GM10266 (cell line): ENCODE results near the gene GPR107.

ENCODE experiments used
- DNase-seq: peaks from one replicate; pipeline ENCODE4 v3.0.0; 2012; ENCODE audit errors: extremely low spot score
- CTCF ChIP-seq: IDR thresholded peaks from 2 replicates; pipeline ENCODE4 v1.5.1; 2012; ENCODE audit warnings: mild to moderate bottlenecking, low read depth; ENCODE audit not compliant: control insufficient read depth, insufficient read depth; ENCODE audit errors: missing control alignments

The GPR107 gene

DNA sequence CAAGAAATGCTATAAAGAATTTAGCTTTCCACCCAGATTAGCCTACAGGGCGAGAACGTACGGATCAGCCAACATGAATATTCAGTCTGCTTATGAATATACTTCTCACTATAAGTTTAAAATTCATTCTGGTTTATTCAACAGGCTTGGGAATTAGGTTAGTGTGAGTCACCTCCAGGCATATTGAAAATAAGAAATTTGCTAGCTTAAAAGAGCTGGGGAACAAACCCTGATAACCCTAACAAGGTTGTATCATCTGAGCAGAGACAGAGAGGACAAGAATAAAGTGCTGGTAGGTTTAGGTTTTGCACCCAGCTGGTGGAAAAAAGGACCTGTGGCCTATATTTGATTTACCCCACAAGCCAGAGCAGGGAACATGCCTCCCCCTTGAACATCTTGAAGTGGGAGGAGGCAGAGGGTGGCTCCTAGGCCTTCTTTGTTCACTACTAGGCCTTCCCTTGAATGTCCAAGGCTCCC lies 23.0 kb upstream of the GPR107 start:
- DNase-seq: no peak
- no peak for TF ChIP-seq CTCF

DNA sequence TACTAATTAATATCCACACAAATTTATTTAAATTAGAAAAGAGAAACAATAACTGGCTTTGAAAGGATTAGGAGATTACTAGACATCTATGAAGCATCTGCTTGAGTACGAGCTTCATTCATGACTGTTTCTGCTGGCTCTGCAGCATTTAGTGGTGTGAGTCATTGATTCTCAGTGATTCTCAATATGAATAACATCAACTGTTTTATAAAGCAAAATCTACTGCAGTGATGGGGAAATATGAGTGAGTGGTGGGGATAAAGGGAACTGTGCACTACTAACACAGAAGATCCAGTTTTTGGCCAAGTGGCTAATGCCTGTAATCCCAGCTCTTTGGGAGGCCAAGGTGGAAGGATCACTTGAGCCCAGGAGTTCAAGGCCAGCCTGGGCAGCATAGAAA lies 19.1 kb upstream of the GPR107 start:
- no peak for DNase-seq
- TF ChIP-seq CTCF: no peak

DNA sequence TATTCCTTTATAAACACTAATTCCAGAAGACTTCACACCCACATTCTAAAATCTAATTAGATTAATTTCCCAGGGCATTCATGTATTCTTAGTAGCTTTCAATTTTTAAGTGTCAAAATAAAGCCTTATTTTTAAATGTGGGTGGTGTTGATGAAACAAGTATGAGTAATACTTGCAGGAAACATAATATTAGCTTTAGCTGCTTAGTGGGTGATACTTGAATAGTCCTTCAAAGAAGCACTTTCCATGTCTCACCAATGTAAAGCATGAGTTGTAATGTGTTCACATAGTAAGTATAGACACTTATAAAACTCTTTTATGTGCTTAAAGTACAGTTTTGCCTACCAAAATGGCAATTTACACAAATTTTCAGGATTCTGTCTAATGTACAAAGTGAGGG lies 17.6 kb upstream of the GPR107 start:
- no peak for DNase-seq
- TF ChIP-seq CTCF: no peak

DNA sequence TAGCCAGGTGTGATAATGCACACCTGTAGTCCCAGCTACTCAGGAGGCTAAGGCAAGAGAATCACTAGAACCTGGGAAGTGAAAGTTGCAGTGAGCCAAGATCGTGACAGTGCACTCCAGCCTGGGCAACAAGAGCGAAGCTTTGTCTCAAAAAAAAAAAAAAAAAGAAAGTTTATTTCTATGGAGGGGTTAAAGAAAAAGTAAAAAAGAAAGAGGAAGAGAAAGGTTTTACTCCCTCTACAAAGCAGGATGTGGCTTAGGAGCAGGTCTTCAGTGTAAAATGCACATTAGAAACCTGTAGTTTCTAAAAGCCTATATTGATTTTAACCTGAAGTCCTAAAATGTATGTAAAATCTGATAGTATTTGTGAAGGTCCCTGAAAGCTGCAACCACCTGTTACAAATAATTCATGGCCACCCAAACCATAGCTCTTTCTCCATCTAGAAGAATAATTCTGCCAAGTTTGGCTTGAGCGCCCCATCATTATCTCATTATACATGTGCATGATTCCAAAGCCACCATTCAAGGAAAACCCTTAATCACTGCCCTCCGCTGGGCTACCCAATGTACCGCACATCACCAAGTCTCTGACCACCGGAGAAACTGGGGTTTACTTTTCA lies 14.1 kb upstream of the GPR107 start:
- no peak for TF ChIP-seq CTCF
- no peak for DNase-seq

GRCh38 chr9:130040984-130041647 lies 12.6 kb upstream of the GPR107 start:
- TF ChIP-seq CTCF: no peak
- DNase-seq: no peak

DNA sequence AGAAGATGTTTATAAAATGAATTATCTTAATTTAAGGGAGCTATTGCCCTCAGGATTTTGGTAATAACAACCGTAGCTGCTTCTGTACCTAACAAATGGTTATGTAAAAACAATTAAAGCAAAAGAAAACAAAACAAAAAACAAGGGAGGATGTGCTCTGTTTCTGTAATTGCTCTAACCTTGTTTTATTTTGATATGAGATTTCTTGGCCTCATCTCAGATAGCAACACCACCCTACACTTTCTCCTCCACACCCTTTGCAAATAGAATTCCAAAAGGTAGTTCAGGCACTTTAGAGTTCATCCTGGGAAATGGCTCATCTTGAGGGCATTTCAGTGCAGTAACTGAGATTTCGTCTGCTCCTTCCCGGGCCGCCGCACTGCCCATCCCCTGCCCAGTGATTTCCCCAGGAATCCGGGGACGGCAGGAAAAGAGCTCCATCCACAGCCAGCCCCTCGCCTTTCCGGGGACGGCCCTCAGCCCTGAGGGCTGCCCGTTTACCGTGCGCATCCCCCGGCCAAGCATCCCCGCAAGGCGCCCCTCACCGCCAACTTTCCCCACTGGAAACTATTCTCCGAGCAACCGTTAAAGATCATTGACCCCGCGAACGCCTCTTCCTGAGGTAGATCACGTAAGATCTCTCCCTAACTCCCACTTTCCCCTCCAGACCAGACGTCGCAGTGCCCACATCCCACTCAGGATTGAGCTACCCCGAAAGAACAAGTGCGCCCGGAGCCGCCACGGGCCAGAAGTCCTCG lies 11.9 kb upstream of the GPR107 start:
- no peak for TF ChIP-seq CTCF
- DNase-seq: no peak

DNA sequence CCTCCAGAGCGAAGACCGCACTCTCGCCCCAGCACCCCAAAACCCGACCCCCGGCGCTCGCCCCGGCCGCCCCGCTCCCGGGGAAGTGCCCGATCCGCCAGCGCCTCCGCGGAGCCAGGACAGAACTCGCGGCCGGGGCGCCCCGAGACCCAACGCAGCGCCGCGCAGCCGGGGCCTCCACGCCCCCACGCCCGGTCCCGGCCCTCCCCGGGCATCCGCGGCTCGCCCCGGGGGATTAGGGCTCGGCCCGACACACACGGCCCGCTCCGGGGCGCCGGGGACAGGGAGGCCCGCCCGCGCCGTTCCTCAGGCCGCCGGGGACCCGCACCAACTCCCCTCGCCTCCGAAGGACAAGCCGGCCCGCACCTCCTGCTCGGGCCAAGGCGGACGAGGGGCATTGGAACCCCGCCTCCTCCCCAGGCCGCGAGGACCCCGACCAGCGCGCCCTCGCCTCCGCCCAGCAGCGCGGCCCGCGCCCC lies 11.3 kb upstream of the GPR107 start:
- no peak for TF ChIP-seq CTCF
- no peak for DNase-seq
